HG03571 (cell line): ENCODE data around the gene NELL2.
"Not testable (repeated sequence)": the region's sequence is repeated elsewhere in the genome, so short reads cannot be mapped to it uniquely, and the experiment has no call there.

Experiments used
- ATAC-seq: cut with Tn5 transposase; IDR thresholded peaks from one replicate; pipeline ENCODE4 v1.9.1; 2021; ENCODE audit not compliant: unreplicated experiment

NELL2 gene

GRCh38 chr12:44875954-44876543 lies at the start of gene NELL2:
NELL2 (minus strand) TSS chr12:44876315; CDS start chr12:44875869, 446 bp downstream.
- ATAC-seq, result no peak

- ATAC-seq, result no peak
Measured at GRCh38 chr12:44921736-44922135, 45.6 kb upstream of the NELL2 start.

GRCh38 chr12:44917141-44917540 lies 41.0 kb upstream of the NELL2 start:
- no peak for ATAC-seq

GRCh38 chr12:44915958-44916357 lies 39.8 kb upstream of the NELL2 start:
- no peak for ATAC-seq

- no peak for ATAC-seq
Measured at GRCh38 chr12:44904321-44904720, 28.2 kb upstream of the NELL2 start.

- ATAC-seq, result not testable (repeated sequence)
Measured at GRCh38 chr12:44898108-44898507, 22.0 kb upstream of the NELL2 start.

- ATAC-seq, result no peak
Measured at GRCh38 chr12:44889926-44890325, 13.8 kb upstream of the NELL2 start.

- ATAC-seq, result no peak
Measured at GRCh38 chr12:44889162-44889561, 13.0 kb upstream of the NELL2 start.

- no peak for ATAC-seq
Measured at GRCh38 chr12:44885902-44886301, 9.8 kb upstream of the NELL2 start.

GRCh38 chr12:44881197-44881596 lies 5.1 kb upstream of the NELL2 start:
- no peak for ATAC-seq

GRCh38 chr12:44876544-44877410 lies 662 bp upstream of the NELL2 start:
- no peak for ATAC-seq

GRCh38 chr12:44875417-44875953 lies 630 bp downstream of the NELL2 start:
- ATAC-seq, result no peak

GRCh38 chr12:44874981-44875416 lies 1.1 kb downstream of the NELL2 start:
- no peak for ATAC-seq

GRCh38 chr12:44873898-44874297 lies 2.2 kb downstream of the NELL2 start:
- ATAC-seq, result no peak

GRCh38 chr12:44869503-44869902 lies 6.6 kb downstream of the NELL2 start:
- ATAC-seq, result no peak

GRCh38 chr12:44863867-44864266 lies 12.2 kb downstream of the NELL2 start:
- no peak for ATAC-seq

- ATAC-seq, result no peak
Measured at GRCh38 chr12:44859998-44860689, 16.0 kb downstream of the NELL2 start.

GRCh38 chr12:44858226-44858855 lies 17.8 kb downstream of the NELL2 start:
- ATAC-seq, result no peak

- no peak for ATAC-seq
Measured at GRCh38 chr12:44852483-44852882, 23.6 kb downstream of the NELL2 start.

GRCh38 chr12:44851586-44851985 lies 24.5 kb downstream of the NELL2 start:
- ATAC-seq, result no peak

- no peak for ATAC-seq
Measured at GRCh38 chr12:44848703-44849085, 27.4 kb downstream of the NELL2 start.
